ENCODE measurements around the gene PIP5KL1.
A peak's percentile ranks its signal among the peaks of the same experiment; 100 is the strongest.

PIP5KL1 gene

GRCh38 chr9:127926906-127927200, 3.7 kb downstream of the PIP5KL1 start:
- no peaks in the 10 kb centered on the region for H3K27me3 ChIP-seq (ENCODE audit: low read length)

GRCh38 chr9:127925959-127926905, 4.3 kb downstream of the PIP5KL1 start:
- TF ChIP-seq CTCF (IDR thresholded peaks at IDR 0.05; ENCODE audit: insufficient read depth, low read length, poor library complexity, severe bottlenecking) (no peak), EZH2phosphoT487 (conservative IDR thresholded peaks at IDR 0.05; ENCODE audit: low read length) (no peak)
- Histone ChIP-seq H3K9me2 (replicated peaks; ENCODE audit: insufficient read depth, low read length) (no peaks in the 10 kb centered on the region), H4K20me1 (ENCODE audit: low read depth, low read length) (no peaks in the 10 kb centered on the region), H3K36me3 (ENCODE audit: low read length) (no peaks in the 10 kb centered on the region), H3K4me2 (ENCODE audit: low read depth, low read length, poor library complexity, severe bottlenecking) (peak overlapping the region; percentile 45), H3K27ac (ENCODE audit: low read depth, low read length) (no peak overlapping the region), H3K4me3 (ENCODE audit: insufficient read depth, low read length, poor library complexity, severe bottlenecking) (no peak overlapping the region), H3K27me3 (ENCODE audit: low read length) (no peaks in the 10 kb centered on the region), H3K79me2 (ENCODE audit: insufficient read depth, low read length) (no peaks in the 10 kb centered on the region), H3F3A (ENCODE audit: insufficient read depth) (peaks cover 3% of the 10 kb centered on the region; the same call in 1 of the 2 replicates), H2AFZ (ENCODE audit: low read depth, low read length, severe bottlenecking) (no peak overlapping the region), H3K9me3 (ENCODE audit: insufficient read depth, low read length) (no peaks in the 10 kb centered on the region), H3K9ac (ENCODE audit: low read length) (no peak overlapping the region)

More at GRCh38 chr9:127926906-127927200, 3.7 kb downstream of the PIP5KL1 start:
- H3K9me3 ChIP-seq (ENCODE audit: insufficient read depth, low read length), result no peaks in the 10 kb centered on the region
- H3K4me3 ChIP-seq (ENCODE audit: insufficient read depth, low read length, poor library complexity, severe bottlenecking), result peak overlapping the region; percentile 25
- H4K20me1 ChIP-seq (ENCODE audit: low read depth, low read length), result no peaks in the 10 kb centered on the region
- no peaks in the 10 kb centered on the region for H3K79me2 ChIP-seq (ENCODE audit: insufficient read depth, low read length)
- peaks cover 3% of the 10 kb centered on the region; the same call in 1 of the 2 replicates for H3F3A ChIP-seq (ENCODE audit: insufficient read depth)
- H3K9ac ChIP-seq (ENCODE audit: low read length), result peak overlapping the region; percentile 22; the same call in 1 of the 2 replicates
- H3K27ac ChIP-seq (ENCODE audit: low read depth, low read length), result no peak overlapping the region
- no peak overlapping the region for H2AFZ ChIP-seq (ENCODE audit: low read depth, low read length, severe bottlenecking)
- H3K36me3 ChIP-seq (ENCODE audit: low read length), result no peaks in the 10 kb centered on the region
- peak overlapping the region; percentile 45 for H3K4me2 ChIP-seq (ENCODE audit: low read depth, low read length, poor library complexity, severe bottlenecking)
- TF ChIP-seq EZH2phosphoT487 (conservative IDR thresholded peaks at IDR 0.05; ENCODE audit: low read length) (no peak), CTCF (IDR thresholded peaks at IDR 0.05; ENCODE audit: insufficient read depth, low read length, poor library complexity, severe bottlenecking) (no peak)
- no peaks in the 10 kb centered on the region for H3K9me2 ChIP-seq (replicated peaks; ENCODE audit: insufficient read depth, low read length)

GRCh38 chr9:127924736-127925444, 5.7 kb downstream of the PIP5KL1 start:
- Histone ChIP-seq H3K4me3 (ENCODE audit: insufficient read depth, low read length, poor library complexity, severe bottlenecking) (no peak overlapping the region), H3K9me2 (replicated peaks; ENCODE audit: insufficient read depth, low read length) (no peaks in the 10 kb centered on the region), H4K20me1 (ENCODE audit: low read depth, low read length) (no peaks in the 10 kb centered on the region), H3K36me3 (ENCODE audit: low read length) (no peaks in the 10 kb centered on the region), H3K79me2 (ENCODE audit: insufficient read depth, low read length) (no peaks in the 10 kb centered on the region), H3K27me3 (ENCODE audit: low read length) (no peaks in the 10 kb centered on the region), H3K9ac (ENCODE audit: low read length) (no peak overlapping the region), H3K9me3 (ENCODE audit: insufficient read depth, low read length) (no peaks in the 10 kb centered on the region), H3K27ac (ENCODE audit: low read depth, low read length) (no peak overlapping the region), H3K4me2 (ENCODE audit: low read depth, low read length, poor library complexity, severe bottlenecking) (no peak overlapping the region), H3F3A (ENCODE audit: insufficient read depth) (peaks cover 1% of the 10 kb centered on the region; the same call in 1 of the 2 replicates), H2AFZ (ENCODE audit: low read depth, low read length, severe bottlenecking) (no peak overlapping the region)
- TF ChIP-seq CTCF (IDR thresholded peaks at IDR 0.05; ENCODE audit: insufficient read depth, low read length, poor library complexity, severe bottlenecking) (no peak), EZH2phosphoT487 (conservative IDR thresholded peaks at IDR 0.05; ENCODE audit: low read length) (no peak)
